Measurements from ENCODE around the gene KIRREL3.

DNA sequence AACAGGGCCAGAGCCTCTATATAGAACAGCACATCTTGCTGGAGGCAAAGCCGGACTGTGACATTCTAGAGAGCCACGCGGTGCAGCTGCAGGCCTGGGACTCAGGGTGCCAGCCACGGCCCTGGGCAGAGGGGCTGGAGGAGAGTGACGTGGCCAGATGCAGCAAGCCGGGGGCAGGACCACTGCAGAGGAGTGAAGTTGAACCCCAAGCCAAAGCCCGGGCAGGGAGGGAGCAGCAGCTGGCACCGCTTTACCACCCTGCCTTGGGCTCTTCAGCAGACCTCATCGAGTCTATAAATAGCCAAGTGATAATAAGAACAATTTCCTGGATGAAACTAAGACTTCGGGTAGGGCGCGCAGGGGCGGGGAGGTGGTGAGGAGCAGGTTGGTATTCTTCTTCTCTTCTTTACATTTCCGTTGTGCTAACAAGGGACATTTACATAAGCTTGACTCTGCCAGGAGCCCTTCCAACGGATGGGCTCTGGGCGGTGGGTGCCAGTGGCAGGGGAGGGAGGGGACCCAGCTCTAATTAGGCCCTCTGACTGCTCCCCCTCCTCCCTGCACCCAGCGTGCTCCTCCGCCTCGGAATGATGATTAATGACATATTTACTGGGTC, 534.9 kb downstream of the KIRREL3 start:
- TF ChIP-seq, protein P1, sequence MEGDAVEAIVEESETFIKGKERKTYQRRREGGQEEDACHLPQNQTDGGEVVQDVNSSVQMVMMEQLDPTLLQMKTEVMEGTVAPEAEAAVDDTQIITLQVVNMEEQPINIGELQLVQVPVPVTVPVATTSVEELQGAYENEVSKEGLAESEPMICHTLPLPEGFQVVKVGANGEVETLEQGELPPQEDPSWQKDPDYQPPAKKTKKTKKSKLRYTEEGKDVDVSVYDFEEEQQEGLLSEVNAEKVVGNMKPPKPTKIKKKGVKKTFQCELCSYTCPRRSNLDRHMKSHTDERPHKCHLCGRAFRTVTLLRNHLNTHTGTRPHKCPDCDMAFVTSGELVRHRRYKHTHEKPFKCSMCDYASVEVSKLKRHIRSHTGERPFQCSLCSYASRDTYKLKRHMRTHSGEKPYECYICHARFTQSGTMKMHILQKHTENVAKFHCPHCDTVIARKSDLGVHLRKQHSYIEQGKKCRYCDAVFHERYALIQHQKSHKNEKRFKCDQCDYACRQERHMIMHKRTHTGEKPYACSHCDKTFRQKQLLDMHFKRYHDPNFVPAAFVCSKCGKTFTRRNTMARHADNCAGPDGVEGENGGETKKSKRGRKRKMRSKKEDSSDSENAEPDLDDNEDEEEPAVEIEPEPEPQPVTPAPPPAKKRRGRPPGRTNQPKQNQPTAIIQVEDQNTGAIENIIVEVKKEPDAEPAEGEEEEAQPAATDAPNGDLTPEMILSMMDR (optimal IDR thresholded peaks at IDR 0.05 in 1 of 3, IDR thresholded peaks at IDR 0.05 in 1 of 3, conservative IDR thresholded peaks at IDR 0.05 in 1 of 3; ENCODE audit: extremely low read depth in 1 of 3, insufficient read depth in 2 of 3, low read length in 3 of 3) = no peak
- TF ChIP-seq EZH2 (IDR thresholded peaks at IDR 0.05; ENCODE audit: low read length) = no peak
